Epithelial cell of esophagus (primary cell): ENCODE results near the gene PRKCZ.

Experiments used
- DNase-seq: peaks from one replicate; pipeline ENCODE4 v3.0.0; 2010; ENCODE audit warnings: low read depth
- H3K4me3 ChIP-seq: 2 replicates; pipeline ENCODE4 v1.5.1; 2011; ENCODE audit warnings: mild to moderate bottlenecking, low read length, control low read depth
- TF ChIP-seq, protein P1 (sequence below): IDR thresholded peaks from 2 replicates; pipeline ENCODE4 v1.5.1; 2011; ENCODE audit warnings: low read depth, mild to moderate bottlenecking, low read length, control low read depth, inconsistent platforms; ENCODE audit not compliant: insufficient read depth; ENCODE audit errors: missing control alignments

PRKCZ gene

DNA sequence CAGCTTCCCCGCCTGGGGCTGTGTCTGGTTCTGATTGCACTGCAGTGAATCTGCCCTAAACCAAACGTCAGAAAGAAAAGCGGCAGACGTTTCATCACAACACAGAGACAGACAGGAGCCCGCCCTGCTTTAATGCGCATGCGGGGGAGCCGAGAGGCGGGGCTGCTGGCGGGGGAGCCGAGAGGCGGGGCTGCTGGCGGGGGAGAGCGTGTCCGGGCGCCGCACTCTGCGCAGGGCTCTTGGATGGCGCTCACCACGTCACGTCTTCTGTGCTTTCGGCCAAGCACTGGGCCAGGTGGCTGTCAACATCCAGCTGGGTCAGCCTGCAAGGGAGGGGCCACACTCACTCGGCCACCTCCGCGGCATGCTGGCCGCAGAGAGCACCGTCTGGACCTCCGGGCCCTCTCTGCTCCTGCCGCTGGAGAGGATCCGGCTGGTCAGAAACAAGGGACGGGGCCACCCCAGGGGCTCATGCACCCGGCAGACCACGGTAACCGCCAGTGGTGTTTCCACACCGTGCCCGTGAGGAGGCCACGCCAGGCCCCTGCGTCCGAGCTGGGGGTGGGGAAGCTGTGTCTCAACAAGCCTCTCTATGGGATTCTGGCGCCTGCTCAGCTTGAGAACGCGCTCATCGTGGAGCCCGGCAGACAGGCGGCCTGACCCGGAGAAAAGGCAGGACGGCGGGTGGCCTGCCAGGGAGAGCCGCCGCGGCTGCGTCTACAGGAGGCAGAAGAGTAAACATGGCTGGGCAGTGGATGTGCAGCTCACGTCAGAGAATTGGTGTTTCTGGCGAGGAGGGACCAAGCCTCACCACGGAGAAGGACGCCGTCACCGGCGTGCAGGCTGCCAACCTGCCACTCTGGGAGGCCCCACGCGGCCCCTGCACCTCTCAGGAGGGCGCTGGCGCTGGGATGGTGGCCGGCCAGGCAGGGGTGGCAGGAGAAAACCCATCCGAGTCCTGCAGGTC is 139.5 kb downstream of the PRKCZ start:
- DNase-seq, result peak; percentile 98
- peak overlapping the region; percentile 61 for H3K4me3 ChIP-seq
- TF ChIP-seq, protein P1, sequence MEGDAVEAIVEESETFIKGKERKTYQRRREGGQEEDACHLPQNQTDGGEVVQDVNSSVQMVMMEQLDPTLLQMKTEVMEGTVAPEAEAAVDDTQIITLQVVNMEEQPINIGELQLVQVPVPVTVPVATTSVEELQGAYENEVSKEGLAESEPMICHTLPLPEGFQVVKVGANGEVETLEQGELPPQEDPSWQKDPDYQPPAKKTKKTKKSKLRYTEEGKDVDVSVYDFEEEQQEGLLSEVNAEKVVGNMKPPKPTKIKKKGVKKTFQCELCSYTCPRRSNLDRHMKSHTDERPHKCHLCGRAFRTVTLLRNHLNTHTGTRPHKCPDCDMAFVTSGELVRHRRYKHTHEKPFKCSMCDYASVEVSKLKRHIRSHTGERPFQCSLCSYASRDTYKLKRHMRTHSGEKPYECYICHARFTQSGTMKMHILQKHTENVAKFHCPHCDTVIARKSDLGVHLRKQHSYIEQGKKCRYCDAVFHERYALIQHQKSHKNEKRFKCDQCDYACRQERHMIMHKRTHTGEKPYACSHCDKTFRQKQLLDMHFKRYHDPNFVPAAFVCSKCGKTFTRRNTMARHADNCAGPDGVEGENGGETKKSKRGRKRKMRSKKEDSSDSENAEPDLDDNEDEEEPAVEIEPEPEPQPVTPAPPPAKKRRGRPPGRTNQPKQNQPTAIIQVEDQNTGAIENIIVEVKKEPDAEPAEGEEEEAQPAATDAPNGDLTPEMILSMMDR, result no peak

DNA sequence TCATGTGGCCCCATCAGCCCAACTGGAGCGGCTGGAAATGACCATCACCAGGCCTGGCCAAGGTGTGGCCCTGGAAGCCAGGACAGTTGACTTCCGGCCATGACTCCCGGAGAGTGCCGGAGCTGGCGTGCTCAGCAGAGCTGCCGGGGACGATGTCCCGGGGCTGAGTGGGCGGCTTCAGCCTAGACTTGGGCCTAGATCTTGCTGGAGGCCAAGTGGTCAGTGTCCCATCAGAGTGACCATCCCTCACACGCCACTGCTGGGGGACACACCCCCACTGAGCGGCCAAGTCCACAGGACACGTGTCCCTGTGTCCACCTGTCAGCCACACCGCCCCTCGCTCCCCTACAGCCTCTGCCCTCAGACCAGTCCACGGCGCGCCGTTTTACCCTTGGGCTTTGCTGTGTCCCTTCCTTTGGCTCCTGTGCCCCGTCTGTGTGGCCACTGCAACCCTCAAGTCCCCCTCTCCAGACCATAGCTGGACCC is 140.3 kb downstream of the PRKCZ start:
- peak overlapping the region; percentile 61 for H3K4me3 ChIP-seq
- TF ChIP-seq, protein P1, result no peak
- no peak for DNase-seq

DNA sequence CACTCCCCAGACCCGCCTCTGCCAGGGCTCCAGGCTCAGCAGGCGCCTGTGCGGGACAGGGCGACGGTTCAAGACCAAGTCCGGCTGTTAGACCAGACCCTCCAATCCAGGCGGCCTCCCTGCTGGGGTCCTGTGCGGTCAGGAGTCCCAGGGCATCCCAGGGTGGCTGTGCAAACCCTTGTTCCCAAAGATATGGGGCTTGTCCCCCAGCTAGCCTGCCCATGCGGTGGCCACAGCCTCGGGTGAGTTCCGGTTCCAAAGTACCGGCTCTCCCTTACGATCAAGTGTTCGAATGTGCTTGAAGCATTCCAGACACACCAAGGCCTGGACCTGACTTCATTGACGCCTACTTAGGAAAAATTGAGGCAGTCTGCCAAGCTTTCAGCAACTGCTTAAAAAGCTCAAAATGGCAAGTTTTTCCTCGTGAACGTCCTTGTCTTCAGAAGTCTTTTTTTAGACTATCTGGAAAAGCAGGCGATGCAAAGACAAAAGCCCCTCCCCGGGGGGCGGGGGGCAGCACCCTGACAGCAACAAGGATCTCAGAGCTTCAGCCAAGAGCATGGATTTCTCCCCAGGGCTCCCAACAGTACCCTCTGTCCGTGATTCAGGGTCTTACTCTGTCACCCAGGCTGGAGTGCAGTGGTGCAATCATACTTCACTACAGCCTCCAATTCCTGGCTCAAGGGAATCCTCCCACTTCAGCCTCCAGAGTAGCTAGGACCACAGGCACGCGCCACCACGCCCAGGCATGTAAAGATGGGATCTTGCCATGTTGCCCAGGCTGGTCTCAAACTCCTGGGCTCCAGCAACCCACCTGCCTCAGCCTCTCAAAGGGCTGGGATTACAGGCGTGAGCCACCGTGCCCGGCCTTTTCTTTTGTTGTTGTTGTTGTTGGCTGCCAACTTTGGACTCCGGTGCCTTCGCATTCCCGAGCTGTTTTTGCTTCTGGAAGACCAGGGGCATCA is 142.1 kb downstream of the PRKCZ start:
- TF ChIP-seq, protein P1, result no peak
- H3K4me3 ChIP-seq, result no peak overlapping the region
- no peak for DNase-seq

DNA sequence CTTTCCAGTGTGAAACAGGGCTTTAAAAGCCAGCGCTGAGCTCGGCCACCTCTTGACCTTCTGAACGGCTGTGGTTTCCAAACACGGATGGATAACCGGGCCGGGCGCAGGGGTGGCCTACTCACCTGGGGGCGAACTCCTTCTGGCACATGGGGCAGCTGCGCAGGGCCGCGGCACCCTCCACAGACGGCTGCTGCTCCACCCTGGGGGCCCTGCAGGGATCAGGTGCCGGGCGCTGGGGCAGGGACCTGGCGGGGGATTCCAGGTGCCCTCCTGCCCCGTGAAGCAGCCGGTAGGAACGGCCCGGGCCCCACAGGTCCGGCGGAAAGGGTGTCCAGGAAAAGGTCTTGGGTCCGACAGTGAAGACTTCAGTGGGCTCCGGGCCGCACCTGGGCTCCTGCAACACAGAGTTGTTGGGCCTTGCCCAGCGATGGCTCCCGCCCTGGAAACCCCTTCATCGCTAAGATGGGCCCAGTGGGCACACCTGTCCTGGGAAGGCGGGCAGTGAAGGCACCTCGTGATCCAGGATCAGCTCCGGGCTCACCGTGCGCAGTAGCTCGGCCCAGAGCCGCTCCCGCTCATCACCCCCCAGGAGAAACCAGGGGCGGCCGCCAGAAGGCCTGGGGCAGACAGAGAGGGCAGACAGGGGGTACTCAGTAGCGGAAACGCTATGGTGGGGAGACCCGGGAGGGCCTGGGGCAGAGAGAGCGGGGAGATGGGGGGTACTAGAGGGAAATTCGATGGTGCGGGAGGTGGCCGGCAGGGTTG is 143.5 kb downstream of the PRKCZ start:
- H3K4me3 ChIP-seq, result peak overlapping the region; percentile 55
- TF ChIP-seq, protein P1, result no peak
- no peak for DNase-seq

DNA sequence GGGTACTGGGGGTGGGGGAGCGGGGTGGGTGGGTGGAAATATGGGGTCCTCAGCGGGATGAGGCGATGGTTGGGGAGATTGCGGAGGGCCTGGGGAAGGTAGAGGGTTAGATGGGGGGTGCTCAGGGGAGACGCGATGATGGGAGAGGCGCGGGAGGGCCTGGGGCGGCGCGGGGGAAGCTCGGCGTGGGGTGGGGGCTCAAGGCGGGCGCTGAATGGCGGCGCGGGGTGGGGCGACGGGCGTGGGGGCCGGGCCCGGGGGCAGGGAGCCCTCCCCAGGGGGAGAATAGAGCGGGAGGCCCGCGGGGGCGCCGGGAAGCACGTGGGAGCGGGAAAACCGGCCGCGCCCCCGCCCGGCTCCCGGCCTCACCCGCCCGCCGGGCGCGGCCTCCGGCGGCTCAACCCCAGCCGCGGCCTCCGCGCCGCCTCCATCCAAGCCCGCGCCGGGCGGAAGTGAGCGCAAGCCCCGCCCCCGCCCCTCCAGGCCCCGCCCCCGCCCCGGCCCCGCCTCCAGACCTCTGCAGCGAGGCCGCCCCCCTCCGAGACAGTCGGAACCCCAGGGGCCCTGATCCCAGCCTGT is 144.2 kb downstream of the PRKCZ start, which contains the start of gene FAAP20:
TSS of gene FAAP20 (minus strand) at position 454 of the 579 bp plus-strand sequence. CDS start at position 431, 23 bp downstream.
- peak within 1 kb of the TSS; percentile 58 for H3K4me3 ChIP-seq
- peak; percentile 71 for DNase-seq
- TF ChIP-seq, protein P1, result no peak
